Naive thymus-derived CD4-positive, alpha-beta T cell (primary cell): ENCODE data around the gene ASB9. TPM values are rescaled to one million over a fixed set of nuclear protein-coding genes. Genes with fewer than 3 reads are reported as not detected.

Experiments used
- ATAC-seq: fragments of 150-1000 bp; cut with Tn5 transposase; 2 replicates; pipeline ENCODE4 v1.10.0; 2021; ENCODE audit warnings: mild to moderate bottlenecking, moderate library complexity
- CTCF ChIA-PET: fragments of 350-600 bp; sonication (Branson Sonifier 250); formaldehyde crosslinking; loops from one replicate; lab custom pipeline; 2021; ENCODE audit warnings: antibody characterized with exemption; lab: Charles Lee
- POLR2A ChIA-PET: fragments of 350-600 bp; sonication (Branson Sonifier 250); formaldehyde crosslinking; loops from one replicate; lab custom pipeline; 2021; ENCODE audit warnings: antibody characterized with exemption, inconsistent platforms; lab: Charles Lee
- DNase-seq, 9 donors: peaks; one replicate each; pipeline versions ENCODE4 v3.0.0 to v3.0.0-alpha.2; 2020 to 2022; ENCODE audit warnings: mixed read lengths in 1 of 9
- H3K27ac ChIP-seq: one replicate; pipeline ENCODE4 v1.7.0; 2013; ENCODE audit warnings: mild to moderate bottlenecking, low read depth, low read length, moderate library complexity
- H3K27me3 ChIP-seq, 2 donors: one replicate each; pipeline ENCODE4 v1.7.0; 2013; ENCODE audit warnings: low read length in 2 of 2, mild to moderate bottlenecking in 2 of 2, moderate library complexity in 2 of 2; ENCODE audit not compliant: control insufficient read depth in 2 of 2, insufficient read depth in 2 of 2
- H3K36me3 ChIP-seq, 3 experiments: 1 replicate in 2 of 3; 2 replicates in 1 of 3; pipeline ENCODE4 v1.7.0; 2013; ENCODE audit warnings: low read length in 3 of 3, mild to moderate bottlenecking in 3 of 3, moderate library complexity in 1 of 3; ENCODE audit not compliant: insufficient read depth in 3 of 3, control insufficient read depth in 2 of 3
- H3K4me1 ChIP-seq, 2 donors: one replicate each; pipeline ENCODE4 v1.7.0; 2013; ENCODE audit warnings: low read length in 2 of 2, mild to moderate bottlenecking in 2 of 2, moderate library complexity in 1 of 2; ENCODE audit not compliant: control insufficient read depth in 2 of 2, insufficient read depth in 2 of 2
- H3K4me3 ChIP-seq: 2 replicates; pipeline ENCODE4 v1.7.0; 2013; ENCODE audit warnings: mild to moderate bottlenecking, low read length
- H3K9me3 ChIP-seq, 3 experiments: 1 replicate in 2 of 3; 2 replicates in 1 of 3; pipeline ENCODE4 v1.7.0; 2013; ENCODE audit warnings: low read length in 3 of 3; ENCODE audit not compliant: control insufficient read depth in 2 of 3
- H3K27ac Mint-ChIP-seq, 9 donors: one replicate each; pipeline ENCODE4 v1.8.0; 2020 to 2022; ENCODE audit warnings: mixed read lengths in 9 of 9, mild to moderate bottlenecking in 8 of 9, moderate library complexity in 5 of 9, inconsistent platforms in 2 of 9
- H3K27me3 Mint-ChIP-seq, 5 donors: one replicate each; pipeline ENCODE4 v1.8.0; 2021 to 2022; ENCODE audit warnings: mixed read lengths in 5 of 5, mild to moderate bottlenecking in 1 of 5
- H3K36me3 Mint-ChIP-seq, 5 donors: one replicate each; pipeline ENCODE4 v1.8.0; 2020 to 2022; ENCODE audit warnings: mixed read lengths in 5 of 5, mild to moderate bottlenecking in 3 of 5, inconsistent platforms in 1 of 5
- H3K4me1 Mint-ChIP-seq, 7 donors: one replicate each; pipeline ENCODE4 v1.8.0; 2020 to 2022; ENCODE audit warnings: mixed read lengths in 7 of 7, mild to moderate bottlenecking in 3 of 7, inconsistent platforms in 1 of 7
- H3K4me3 Mint-ChIP-seq, 10 donors: one replicate each; pipeline ENCODE4 v1.8.0; 2020 to 2022; ENCODE audit warnings: mild to moderate bottlenecking in 10 of 10, mixed read lengths in 10 of 10, moderate library complexity in 6 of 10, inconsistent platforms in 2 of 10
- H3K9me3 Mint-ChIP-seq, 11 donors: one replicate each; pipeline ENCODE4 v1.8.0; 2020 to 2022; ENCODE audit warnings: mixed read lengths in 11 of 11, mild to moderate bottlenecking in 4 of 11, inconsistent platforms in 1 of 11, moderate library complexity in 1 of 11
- intact Hi-C, 2 donors: fragments of 100-400 bp; cut with micrococcal nuclease; formaldehyde crosslinking; loops; one replicate each; pipeline ENCODE4 v1.15.1; 2023
- polyA plus RNA-seq, 2 donors: library from polyadenylated mRNA; unstranded; fragments of 300-500 nt; fragmentation: Illumina TruSeq; gene quantifications; one replicate each; pipeline ENCODE4 v1.2.3, GENCODE V29; 2021
- total RNA-seq, 6 experiments: library from RNA in 5 of 6; stranded (reverse) in 5 of 6; gene quantifications; 1 replicate in 5 of 6; 2 replicates in 1 of 6; pipeline ENCODE4 v1.2.3 and lab custom pipeline; 2021 to 2026

Gene ASB9
- total and polyA plus RNA-seq, 7 experiments from 2014 or later: 0.62 to 2.4 (median 1.2) TPM; not detected in 1

GRCh38 chrX:15245896-15246295 lies 24.0 kb downstream of the ASB9 start:
- ATAC-seq (no peak), DNase-seq (no peak)
- POLR2A ChIA-PET: no interaction called here
- Histone ChIP-seq H3K27ac (no peak overlapping the region), H3K4me3 (no peak overlapping the region), H3K4me1 (no peaks in the 10 kb centered on the region), H3K36me3 (no peaks in the 10 kb centered on the region), H3K27me3 (no peaks in the 10 kb centered on the region), H3K9me3 (no peaks in the 10 kb centered on the region)
- peaks cover 0 to 7% (median 0%) of the 10 kb centered on the region in 7 donors for H3K4me1 Mint-ChIP-seq
- CTCF ChIA-PET: no interaction called here
- intact Hi-C loops: loop anchor here in 1 of 2 donors (10.0 kb wide), 1 partner anchor 721 kb away; the partner anchor contains the start of gene GLRA2
- H3K27me3 Mint-ChIP-seq: no peaks in the 10 kb centered on the region
- H3K27ac Mint-ChIP-seq: no peak overlapping the region
- H3K4me3 Mint-ChIP-seq: no peak overlapping the region
- H3K36me3 Mint-ChIP-seq: no peaks in the 10 kb centered on the region
- no peaks in the 10 kb centered on the region for H3K9me3 Mint-ChIP-seq

- H3K36me3 ChIP-seq: no peaks in the 10 kb centered on the region
- DNase-seq (no peak), ATAC-seq (no peak)
- peaks cover 0 to 7% (median 0%) of the 10 kb centered on the region in 7 donors for H3K4me1 Mint-ChIP-seq
- H3K27me3 Mint-ChIP-seq: no peaks in the 10 kb centered on the region
- intact Hi-C loops: loop anchor here in 1 of 2 donors (5.0 to 10.0 kb wide), 2 partner anchors 42 to 720 kb away; partner anchors contain the start of gene GLRA2
- H3K4me3 Mint-ChIP-seq: no peak overlapping the region
- no peaks in the 10 kb centered on the region for H3K36me3 Mint-ChIP-seq
- no peaks in the 10 kb centered on the region for H3K4me1 ChIP-seq
- no peak overlapping the region for H3K27ac Mint-ChIP-seq
- no peak overlapping the region for H3K4me3 ChIP-seq
- no peaks in the 10 kb centered on the region for H3K27me3 ChIP-seq
- no peaks in the 10 kb centered on the region for H3K9me3 ChIP-seq
- POLR2A ChIA-PET: interaction anchor here (0.7 kb wide), 1 partner anchor 123 kb away, joined by 3 read pairs; no protein-coding TSS in a partner anchor
- H3K27ac ChIP-seq: no peak overlapping the region
- no peaks in the 10 kb centered on the region for H3K9me3 Mint-ChIP-seq
- CTCF ChIA-PET: interaction anchor here (0.6 kb wide), 1 partner anchor 83 kb away, joined by 3 read pairs; no protein-coding TSS in a partner anchor
Observed at GRCh38 chrX:15244421-15244820, 25.5 kb downstream of the ASB9 start.

- H3K4me1 ChIP-seq: no peaks in the 10 kb centered on the region
- H3K27ac ChIP-seq: no peak overlapping the region
- Mint-ChIP-seq H3K36me3 (no peaks in the 10 kb centered on the region), H3K4me1 (peaks cover 0 to 7% (median 0%) of the 10 kb centered on the region in 7 donors), H3K27ac (no peak overlapping the region), H3K4me3 (no peak overlapping the region), H3K27me3 (no peaks in the 10 kb centered on the region), H3K9me3 (no peaks in the 10 kb centered on the region)
- no peaks in the 10 kb centered on the region for H3K9me3 ChIP-seq
- intact Hi-C loops: loop anchor here (1.0 to 10.0 kb wide), 7 partner anchors 41 to 1204 kb away; partner anchors contain the start of gene GLRA2 (in 1 of the 2)
- DNase-seq (peak in 6 of 9 donors; percentile 8 to 40 (median 22)), ATAC-seq (no peak)
- ChIA-PET CTCF (interaction anchor here (0.6 to 1.7 kb wide), 7 partner anchors 10 to 1222 kb away, joined by 3 to 6 read pairs (median 3); no protein-coding TSS in a partner anchor), POLR2A (no interaction called here)
- no peak overlapping the region for H3K4me3 ChIP-seq
- H3K36me3 ChIP-seq: no peaks in the 10 kb centered on the region
- H3K27me3 ChIP-seq: no peaks in the 10 kb centered on the region
Observed at GRCh38 chrX:15242899-15243555, 26.9 kb downstream of the ASB9 start.

- ChIA-PET CTCF (interaction anchor here (1.0 kb wide), 1 partner anchor 16 kb away, joined by 3 read pairs; no protein-coding TSS in a partner anchor), POLR2A (no interaction called here)
- ATAC-seq (no peak), DNase-seq (no peak)
- Histone ChIP-seq H3K27me3 (no peaks in the 10 kb centered on the region), H3K4me1 (no peaks in the 10 kb centered on the region), H3K27ac (no peak overlapping the region), H3K9me3 (no peaks in the 10 kb centered on the region), H3K4me3 (no peak overlapping the region), H3K36me3 (no peaks in the 10 kb centered on the region)
- peaks cover 0 to 3% (median 0%) of the 10 kb centered on the region in 11 donors for H3K9me3 Mint-ChIP-seq
- peaks cover 0 to 3% (median 0%) of the 10 kb centered on the region in 5 donors for H3K27me3 Mint-ChIP-seq
- H3K36me3 Mint-ChIP-seq: no peaks in the 10 kb centered on the region
- intact Hi-C loops: loop anchor here in 1 of 2 donors (5.0 to 10.0 kb wide), 2 partner anchors 39 to 716 kb away; partner anchors contain the start of gene GLRA2
- H3K4me3 Mint-ChIP-seq: no peak overlapping the region
- no peak overlapping the region for H3K27ac Mint-ChIP-seq
- H3K4me1 Mint-ChIP-seq: peaks cover 0 to 7% (median 0%) of the 10 kb centered on the region in 7 donors
Observed at GRCh38 chrX:15241301-15241700, 28.6 kb downstream of the ASB9 start.

- no peaks in the 10 kb centered on the region for H3K36me3 Mint-ChIP-seq
- no peaks in the 10 kb centered on the region for H3K27me3 ChIP-seq
- H3K27me3 Mint-ChIP-seq: peaks cover 0 to 3% (median 0%) of the 10 kb centered on the region in 5 donors
- no peak overlapping the region for H3K27ac Mint-ChIP-seq
- DNase-seq: no peak
- ChIA-PET POLR2A (no interaction called here), CTCF (no interaction called here)
- H3K27ac ChIP-seq: no peak overlapping the region
- no peak overlapping the region for H3K4me3 ChIP-seq
- H3K4me1 ChIP-seq: no peaks in the 10 kb centered on the region
- peaks cover 0 to 3% (median 0%) of the 10 kb centered on the region in 11 donors for H3K9me3 Mint-ChIP-seq
- peaks cover 0 to 7% (median 0%) of the 10 kb centered on the region in 7 donors for H3K4me1 Mint-ChIP-seq
- no peak overlapping the region for H3K4me3 Mint-ChIP-seq
- intact Hi-C loops: loop anchor here in 1 of 2 donors (5.0 to 10.0 kb wide), 2 partner anchors 38 to 716 kb away; partner anchors contain the start of gene GLRA2
- H3K36me3 ChIP-seq: no peaks in the 10 kb centered on the region
- no peak for ATAC-seq
- no peaks in the 10 kb centered on the region for H3K9me3 ChIP-seq
Observed at GRCh38 chrX:15240414-15240813, 29.5 kb downstream of the ASB9 start.

GRCh38 chrX:15236146-15236545 lies 33.7 kb downstream of the ASB9 start:
- peaks cover 0 to 2% (median 0%) of the 10 kb centered on the region in 7 donors for H3K4me1 Mint-ChIP-seq
- H3K27me3 Mint-ChIP-seq: peaks cover 0 to 6% (median 0%) of the 10 kb centered on the region in 5 donors
- no peaks in the 10 kb centered on the region for H3K9me3 ChIP-seq
- DNase-seq: no peak
- no peaks in the 10 kb centered on the region for H3K36me3 Mint-ChIP-seq
- H3K27me3 ChIP-seq: no peaks in the 10 kb centered on the region
- intact Hi-C loops: no loop called here
- ChIA-PET POLR2A (interaction anchor here (0.7 kb wide), 1 partner anchor 1705 kb away, joined by 3 read pairs; no protein-coding TSS in a partner anchor), CTCF (no interaction called here)
- no peak overlapping the region for H3K4me3 Mint-ChIP-seq
- no peaks in the 10 kb centered on the region for H3K36me3 ChIP-seq
- H3K27ac ChIP-seq: no peak overlapping the region
- no peaks in the 10 kb centered on the region for H3K4me1 ChIP-seq
- H3K4me3 ChIP-seq: no peak overlapping the region
- no peak for ATAC-seq
- H3K9me3 Mint-ChIP-seq: peaks cover 0 to 3% (median 0%) of the 10 kb centered on the region in 11 donors
- H3K27ac Mint-ChIP-seq: no peak overlapping the region
